GM13976 (cell line): ENCODE data around the gene TEKT1.
"Not testable (repeated sequence)": the region's sequence is repeated elsewhere in the genome, so short reads cannot be mapped to it uniquely, and the experiment has no call there.

Experiments used
- DNase-seq: peaks from one replicate; pipeline ENCODE4 v3.0.0; 2012; ENCODE audit warnings: low spot score
- in situ Hi-C: fragments of 300-500 bp; cut with MboI; formaldehyde crosslinking; loops from one replicate; pipeline ENCODE4 v1.12.0; 2022; ENCODE audit warnings: low sequenced_read_pairs, mixed read lengths, inconsistent platforms; ENCODE audit not compliant: unreplicated experiment
- TF ChIP-seq, protein P1 (sequence below): IDR thresholded peaks from 2 replicates; pipeline ENCODE4 v1.5.1; 2012; ENCODE audit warnings: borderline replicate concordance, mild to moderate bottlenecking; ENCODE audit not compliant: insufficient read depth; ENCODE audit errors: extremely low read depth, missing control alignments, control extremely low read depth

TEKT1 gene

DNA sequence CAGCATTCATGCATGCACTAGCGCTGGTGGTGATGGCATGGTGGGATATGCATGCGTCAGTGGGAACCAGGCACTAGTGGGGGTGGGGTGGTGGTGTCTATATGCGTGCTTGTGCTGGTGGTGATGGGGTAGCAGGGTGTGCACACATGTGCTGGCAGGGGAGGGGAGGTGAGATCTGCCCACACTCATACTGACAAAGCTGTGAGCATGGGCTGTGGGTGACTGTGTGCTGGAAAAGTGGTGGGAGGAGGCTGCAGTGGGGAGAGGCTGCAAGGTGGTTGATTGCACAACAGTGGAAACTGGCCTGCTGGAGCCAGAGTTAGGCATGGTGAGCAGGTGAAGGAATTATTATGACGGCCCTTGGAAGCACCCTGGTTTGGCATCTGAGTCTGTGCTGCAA, 31.3 kb upstream of the TEKT1 start:
- in situ Hi-C loops, result no loop called here
- DNase-seq, result no peak

DNA sequence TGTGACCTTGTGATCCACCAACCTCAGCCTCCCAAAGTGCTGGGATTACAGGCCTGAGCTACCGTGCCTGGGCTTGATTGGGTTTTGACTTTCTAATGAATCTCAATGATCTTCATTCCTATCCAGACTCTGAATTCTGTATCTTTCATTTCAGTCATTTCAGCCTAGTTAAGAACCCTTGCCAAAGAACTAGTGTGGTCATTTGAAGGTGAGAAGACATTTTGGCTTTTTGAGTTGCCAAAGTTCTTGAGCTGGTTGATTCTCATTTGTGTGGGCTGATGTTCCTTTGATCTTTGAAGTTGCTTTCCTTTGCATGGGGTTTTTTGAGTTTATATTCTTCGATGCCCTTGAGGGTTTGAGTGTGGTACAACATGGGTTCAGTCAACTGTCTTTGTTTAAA, 30.6 kb upstream of the TEKT1 start:
- TF ChIP-seq, protein P1, sequence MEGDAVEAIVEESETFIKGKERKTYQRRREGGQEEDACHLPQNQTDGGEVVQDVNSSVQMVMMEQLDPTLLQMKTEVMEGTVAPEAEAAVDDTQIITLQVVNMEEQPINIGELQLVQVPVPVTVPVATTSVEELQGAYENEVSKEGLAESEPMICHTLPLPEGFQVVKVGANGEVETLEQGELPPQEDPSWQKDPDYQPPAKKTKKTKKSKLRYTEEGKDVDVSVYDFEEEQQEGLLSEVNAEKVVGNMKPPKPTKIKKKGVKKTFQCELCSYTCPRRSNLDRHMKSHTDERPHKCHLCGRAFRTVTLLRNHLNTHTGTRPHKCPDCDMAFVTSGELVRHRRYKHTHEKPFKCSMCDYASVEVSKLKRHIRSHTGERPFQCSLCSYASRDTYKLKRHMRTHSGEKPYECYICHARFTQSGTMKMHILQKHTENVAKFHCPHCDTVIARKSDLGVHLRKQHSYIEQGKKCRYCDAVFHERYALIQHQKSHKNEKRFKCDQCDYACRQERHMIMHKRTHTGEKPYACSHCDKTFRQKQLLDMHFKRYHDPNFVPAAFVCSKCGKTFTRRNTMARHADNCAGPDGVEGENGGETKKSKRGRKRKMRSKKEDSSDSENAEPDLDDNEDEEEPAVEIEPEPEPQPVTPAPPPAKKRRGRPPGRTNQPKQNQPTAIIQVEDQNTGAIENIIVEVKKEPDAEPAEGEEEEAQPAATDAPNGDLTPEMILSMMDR, result no peak
- in situ Hi-C loops, result no loop called here
- DNase-seq, result no peak

More for the DNA sequence above, 31.3 kb upstream of the TEKT1 start:
- TF ChIP-seq, protein P1, result no peak

DNA sequence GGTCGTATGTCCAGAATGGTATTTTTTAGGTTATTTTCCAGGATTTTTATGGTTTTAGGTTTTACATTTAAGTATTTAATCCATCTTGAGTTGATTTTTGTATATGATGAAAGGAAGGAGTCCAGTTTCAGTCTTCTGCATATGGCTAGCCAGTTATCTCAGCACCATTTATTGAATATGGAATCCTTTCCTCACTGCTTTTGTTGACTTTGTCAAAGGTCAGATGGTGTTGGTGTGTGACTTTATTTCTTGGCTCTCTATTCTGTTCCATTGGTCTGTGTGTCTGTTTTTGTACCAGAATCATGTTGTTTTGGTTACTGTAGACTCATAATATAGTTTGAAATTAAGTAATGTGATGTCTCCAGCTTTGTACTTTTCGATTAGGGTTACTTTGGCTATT, 26.4 kb upstream of the TEKT1 start:
- DNase-seq, result no peak
- TF ChIP-seq, protein P1, result no peak
- in situ Hi-C loops, result no loop called here

DNA sequence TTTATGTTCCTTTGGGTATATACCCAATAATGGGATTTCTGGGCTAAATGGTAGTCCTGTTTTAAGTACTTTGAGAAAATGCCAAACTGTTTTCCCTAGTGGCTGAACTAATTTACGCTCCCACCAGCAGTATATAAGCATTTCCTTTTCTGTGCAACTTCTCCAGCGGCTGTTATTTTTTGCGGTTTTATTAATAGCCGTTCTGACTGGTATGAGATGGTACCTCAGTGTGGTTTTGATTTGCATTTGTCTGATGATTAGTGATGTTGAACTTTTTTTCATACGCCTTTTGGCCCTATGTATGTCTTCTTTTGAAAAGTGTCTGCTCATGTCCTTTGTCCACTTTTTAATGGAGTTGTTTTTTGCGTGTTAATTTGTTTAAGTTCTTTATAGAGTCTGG, 25.8 kb upstream of the TEKT1 start:
- no peak for DNase-seq
- TF ChIP-seq, protein P1, result no peak
- in situ Hi-C loops, result no loop called here

DNA sequence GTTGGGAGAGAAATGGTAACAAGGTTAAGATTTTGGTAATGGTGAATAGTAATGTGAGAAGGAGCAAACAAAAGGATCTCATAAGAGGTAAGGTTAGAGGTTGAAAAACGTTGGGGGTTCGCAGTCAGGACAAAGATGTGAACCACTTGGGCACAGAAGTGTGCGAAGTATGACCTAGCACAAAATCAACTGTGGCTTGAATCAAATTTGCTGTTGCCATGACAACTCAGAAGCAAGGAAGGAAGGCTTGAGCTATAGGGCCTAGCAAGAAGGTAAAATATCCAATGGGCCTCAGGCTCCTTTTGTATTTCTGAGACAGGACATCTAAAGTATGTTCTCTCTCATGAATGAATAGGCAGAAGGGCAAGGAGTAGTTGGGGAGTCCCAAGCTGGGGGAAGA, 24.5 kb upstream of the TEKT1 start:
- in situ Hi-C loops, result no loop called here
- TF ChIP-seq, protein P1, result no peak

DNA sequence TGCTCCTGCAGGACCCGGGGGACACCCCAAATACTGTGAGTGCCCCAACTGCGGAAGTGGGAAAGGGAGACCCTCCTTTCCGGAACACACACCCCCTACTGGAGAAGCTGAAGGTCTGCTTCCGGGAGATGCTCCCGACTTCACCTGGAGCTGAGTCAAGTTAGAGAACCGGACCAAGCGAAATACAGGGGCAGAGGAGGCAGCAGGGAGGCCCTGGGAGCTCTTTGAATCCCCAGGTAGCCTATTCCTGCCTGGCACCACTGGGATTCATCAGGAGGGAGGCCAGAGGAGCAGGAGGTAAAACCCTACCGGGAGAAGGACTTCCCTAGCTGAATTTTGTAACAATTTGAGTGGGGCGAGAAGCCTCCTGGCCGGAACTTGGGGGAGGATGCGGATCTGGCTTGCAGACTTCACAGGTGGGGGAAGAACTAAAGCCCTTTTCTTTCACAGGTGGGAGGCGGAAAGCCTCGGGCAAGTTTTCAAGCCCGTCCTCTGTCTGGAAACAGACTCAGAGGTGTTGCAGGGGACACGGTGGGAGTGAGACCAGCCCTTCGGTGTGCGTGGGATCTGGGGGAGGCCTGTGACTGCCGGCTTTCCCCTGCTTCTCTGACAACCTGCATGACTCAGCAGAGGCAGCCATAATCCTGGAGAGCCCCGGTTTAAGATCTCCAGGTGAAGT, 22.4 kb upstream of the TEKT1 start:
- in situ Hi-C loops, result no loop called here
- TF ChIP-seq, protein P1, result no peak
- DNase-seq, result no peak

More for the DNA sequence above, 24.5 kb upstream of the TEKT1 start:
- no peak for DNase-seq

DNA sequence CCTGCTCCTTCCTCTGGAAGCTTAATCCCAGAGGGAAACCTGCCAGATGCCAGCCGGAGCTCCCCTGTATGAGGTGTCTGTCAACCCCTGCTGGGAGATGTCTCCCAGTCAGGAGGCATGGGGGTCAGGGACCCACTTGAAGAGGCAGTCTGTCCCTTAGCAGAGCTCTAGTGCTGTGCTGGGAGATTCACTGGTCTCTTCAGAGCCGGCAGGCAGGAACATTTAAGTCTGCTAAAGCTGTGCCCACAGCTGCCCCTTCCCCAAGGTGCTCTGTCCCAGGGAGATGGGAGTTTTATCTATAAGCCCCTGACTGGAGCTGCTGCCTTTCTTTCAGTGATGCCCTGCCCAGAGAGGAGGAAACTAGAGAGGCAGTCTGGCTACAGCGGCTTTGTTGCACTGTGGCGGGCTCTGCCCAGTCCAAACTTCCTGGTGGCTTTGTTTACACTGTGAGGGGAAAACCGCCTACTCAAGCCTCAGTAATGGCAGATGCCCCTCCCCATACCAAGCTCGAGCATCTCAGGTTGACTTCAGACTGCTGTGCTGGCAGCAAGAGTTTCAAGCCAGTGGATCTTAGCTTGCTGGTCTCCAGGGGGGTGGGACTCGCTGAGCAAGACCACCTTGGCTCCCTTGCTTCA, 17.1 kb upstream of the TEKT1 start:
- DNase-seq, in situ Hi-C loops: not testable (repeated sequence)

DNA sequence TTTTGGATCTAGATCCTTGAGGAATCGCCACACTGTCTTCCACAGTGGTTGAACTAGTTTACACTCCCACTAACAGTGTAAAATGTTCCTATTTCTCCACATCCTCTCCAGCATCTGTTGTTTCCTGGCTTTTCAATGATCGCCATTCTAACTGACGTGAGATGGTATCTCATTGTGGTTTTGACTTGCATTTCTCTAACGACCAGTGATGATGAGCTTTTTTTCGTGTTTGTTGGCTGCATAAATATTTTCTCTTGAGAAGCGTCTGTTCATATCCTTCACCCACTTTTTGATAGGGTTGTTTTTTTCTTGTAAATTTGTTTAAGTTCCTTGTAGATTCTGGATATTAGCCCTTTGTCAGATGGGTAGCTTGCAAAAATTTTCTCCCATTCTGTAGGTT, 14.6 kb upstream of the TEKT1 start:
- DNase-seq, in situ Hi-C loops: not testable (repeated sequence)

DNA sequence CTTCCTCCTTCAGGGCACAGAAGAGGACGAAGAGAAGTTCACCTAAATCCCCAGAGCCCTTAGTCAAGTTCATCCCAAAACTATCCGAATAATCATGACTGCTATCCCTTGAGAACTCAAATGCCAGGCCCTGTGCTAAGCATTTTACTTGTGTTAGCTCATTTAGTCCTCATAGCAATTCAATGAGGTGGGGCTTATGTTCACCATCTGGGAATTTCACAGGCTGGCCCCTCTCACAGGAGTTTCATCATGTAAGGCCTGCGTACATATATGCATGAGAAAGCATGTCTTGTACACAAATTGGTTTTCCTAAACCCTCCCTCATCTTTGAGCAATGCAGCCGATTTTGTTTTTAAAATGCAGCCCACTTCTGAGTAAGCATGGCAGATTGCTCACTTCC, 12.9 kb upstream of the TEKT1 start:
- in situ Hi-C loops, result not testable (repeated sequence)

More for the DNA sequence above, 12.9 kb upstream of the TEKT1 start:
- DNase-seq, result not testable (repeated sequence)
